ENCODE measurements around the gene CTNNA3.
A peak's percentile ranks its signal among the peaks of the same experiment; 100 is the strongest.

The CTNNA3 gene

DNA sequence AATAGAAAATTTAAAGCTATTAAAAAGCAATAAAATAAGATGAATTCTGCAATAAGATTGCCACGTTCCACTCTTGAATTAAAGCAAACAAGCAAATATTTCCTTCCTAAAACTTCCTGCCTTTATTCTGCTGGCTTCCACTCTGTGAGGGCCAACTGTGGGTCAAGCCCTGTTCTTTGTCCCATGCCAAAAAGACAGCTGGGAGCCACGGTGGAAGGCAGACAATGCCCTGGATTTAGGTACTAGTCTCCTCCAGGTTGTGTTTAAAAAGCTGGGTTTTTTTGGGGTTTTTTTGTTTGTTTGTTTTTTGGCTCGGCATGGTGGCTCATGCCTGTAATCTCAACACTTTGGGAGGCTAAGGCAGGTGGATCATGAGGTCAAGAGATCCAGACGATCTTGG is 731.0 kb downstream of the CTNNA3 start:
- no peak overlapping the region for H3K4me3 ChIP-seq (ENCODE audit: low read depth, low read length)

DNA sequence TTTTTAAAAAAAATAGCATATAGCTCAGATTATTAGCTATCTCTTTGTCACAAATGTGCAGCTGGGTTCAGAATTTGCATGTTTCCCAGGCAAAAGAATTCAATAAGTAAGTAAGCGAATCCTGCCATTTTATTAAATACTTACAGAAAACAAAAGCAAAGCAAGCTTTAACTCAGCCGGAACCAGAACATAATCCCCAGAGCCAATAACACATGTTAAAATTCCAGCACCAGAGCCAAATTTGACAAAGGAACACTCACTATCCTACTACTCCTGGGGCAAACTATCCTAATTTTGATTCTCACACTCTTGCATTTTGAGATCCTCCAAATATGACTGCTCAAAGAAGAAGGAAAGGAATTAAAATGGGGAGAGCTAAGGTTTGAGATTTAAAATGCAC is 737.5 kb downstream of the CTNNA3 start:
- H3K4me3 ChIP-seq (ENCODE audit: low read depth, low read length) = no peak overlapping the region

DNA sequence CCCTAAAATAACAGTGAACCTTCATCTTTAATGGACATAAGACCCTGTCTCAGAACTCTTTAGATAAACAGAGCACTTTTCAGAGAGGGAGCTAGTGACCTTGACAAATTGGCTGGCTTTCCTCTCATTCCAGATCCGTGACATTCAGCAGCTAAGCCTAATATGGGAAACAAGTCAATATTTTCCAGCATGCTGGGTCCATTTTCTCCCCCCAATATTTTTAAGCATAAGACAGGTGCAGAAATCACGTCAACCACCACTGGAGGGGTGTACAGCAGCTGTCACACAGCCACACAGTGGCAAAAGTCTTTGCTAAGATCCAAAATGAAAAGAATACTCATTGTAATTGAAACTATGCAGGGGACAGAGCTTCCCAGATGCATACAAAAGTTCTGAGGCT is 744.1 kb downstream of the CTNNA3 start:
- no peak overlapping the region for H3K4me3 ChIP-seq (ENCODE audit: low read depth, low read length)

DNA sequence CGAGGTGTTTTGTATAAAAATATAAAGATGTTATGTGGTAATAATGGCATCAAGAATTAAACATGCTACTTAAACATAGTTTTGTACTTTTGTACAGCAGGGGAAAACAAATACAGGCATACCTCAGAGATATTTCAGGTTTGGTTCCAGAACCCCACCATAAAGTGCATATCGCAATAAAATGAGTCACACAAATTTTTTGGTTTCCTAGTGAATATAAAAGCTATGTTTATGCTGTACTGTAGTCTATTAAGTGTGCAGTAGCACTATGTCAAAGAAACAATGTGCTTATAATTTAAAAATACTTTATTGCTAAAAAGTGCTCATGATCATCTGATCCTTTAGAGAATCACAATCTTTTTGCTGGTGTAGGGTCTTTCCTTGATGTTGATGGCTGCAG is 752.4 kb downstream of the CTNNA3 start:
- H3K4me3 ChIP-seq (ENCODE audit: low read depth, low read length) = no peak overlapping the region

DNA sequence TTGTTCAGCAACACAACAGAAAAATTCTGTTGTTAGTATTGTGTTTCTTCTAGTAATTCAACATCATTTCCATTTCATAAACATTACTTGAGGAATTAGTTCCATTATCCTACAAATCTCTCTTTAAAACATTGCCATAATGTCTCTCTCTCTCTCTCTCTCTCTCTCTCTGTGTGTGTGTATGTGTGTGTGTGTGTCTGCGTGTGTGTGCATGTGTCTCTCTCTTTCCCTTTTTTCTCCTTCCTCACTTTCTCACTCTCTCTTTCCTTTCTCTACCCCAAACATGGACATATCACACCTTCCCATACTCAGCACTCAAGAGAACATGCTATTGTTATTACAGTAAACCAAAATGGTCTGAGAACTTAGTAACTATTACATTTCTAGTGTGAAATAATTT is 753.6 kb downstream of the CTNNA3 start:
- H3K4me3 ChIP-seq (ENCODE audit: low read depth, low read length) = no peak overlapping the region

DNA sequence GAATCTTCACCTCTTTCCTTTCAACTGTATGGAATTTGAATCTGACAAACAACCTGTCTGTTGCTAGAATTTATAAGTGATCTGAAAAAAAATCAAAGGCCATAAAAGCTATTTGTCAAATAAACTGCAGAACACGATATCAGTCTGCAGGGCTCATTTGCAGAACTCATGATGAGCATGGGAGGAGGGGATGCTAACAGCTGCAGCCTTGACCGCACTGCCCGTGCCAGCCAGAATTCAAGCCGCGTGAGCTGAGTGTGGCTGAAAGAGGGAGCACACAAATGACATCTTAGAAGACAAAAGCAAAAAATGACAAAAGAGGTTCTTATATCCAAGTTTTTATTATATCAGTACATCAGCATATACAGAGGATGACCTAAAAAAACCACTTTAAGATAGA is 754.5 kb downstream of the CTNNA3 start:
- H3K4me3 ChIP-seq (ENCODE audit: low read depth, low read length) = no peak overlapping the region

DNA sequence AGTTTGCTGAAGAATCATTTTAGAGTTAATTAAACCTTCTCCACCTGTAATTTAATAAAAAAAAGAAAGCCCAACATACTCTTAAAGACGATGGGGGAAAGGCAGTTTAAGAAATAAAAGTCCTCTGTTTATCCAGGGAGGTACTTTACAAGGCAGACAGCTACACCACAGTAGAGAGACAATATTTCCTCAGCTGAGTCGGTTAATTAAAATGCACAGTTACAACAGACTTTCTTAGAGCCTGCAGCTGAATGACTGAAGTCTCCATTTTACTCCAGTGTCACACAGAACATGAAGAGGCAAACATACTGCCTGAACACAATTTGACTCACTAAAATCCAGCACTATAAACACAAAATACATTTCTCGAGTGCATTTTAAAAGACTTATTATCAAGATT is 755.0 kb downstream of the CTNNA3 start:
- H3K4me3 ChIP-seq (ENCODE audit: low read depth, low read length) = no peak overlapping the region

DNA sequence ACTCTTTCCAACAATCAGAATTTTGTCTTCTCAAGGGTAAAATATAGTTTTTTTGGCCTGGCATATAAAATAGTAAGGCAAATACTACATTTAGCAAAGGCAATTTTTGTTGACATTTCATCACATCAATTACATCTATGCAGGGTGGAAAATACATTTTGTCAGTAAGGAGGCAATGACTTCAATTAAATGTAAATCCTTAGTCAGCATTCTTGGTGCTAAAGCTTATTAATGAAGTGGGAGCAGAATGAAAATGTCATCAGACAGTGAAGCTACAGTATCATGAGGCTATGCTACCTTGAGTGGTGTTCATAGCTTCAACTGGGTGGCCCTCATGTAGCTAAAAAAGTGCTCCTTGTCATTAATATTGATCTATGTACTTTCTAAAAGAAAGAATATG is 761.3 kb downstream of the CTNNA3 start:
- H3K4me3 ChIP-seq (ENCODE audit: low read depth, low read length) = no peak overlapping the region

DNA sequence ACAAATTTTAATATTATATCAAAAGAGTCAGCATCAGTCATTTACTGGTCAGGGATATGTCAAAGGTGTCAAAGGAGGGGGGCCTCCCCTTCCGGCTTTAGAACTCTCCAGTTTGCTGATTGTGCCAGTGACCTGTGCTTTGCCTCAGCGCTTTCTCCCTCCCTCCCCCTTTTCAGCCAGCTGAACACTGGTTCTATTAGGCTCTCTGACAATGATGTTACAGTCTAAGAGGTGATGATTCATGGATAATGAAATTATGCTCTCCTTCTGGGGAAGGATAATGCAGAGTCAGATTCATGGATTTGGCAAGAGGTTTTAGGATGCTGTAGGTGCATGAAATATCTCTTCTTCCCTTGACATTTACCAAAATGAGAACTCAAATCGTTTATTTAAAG is 764.0 kb downstream of the CTNNA3 start:
- H3K4me3 ChIP-seq (ENCODE audit: low read depth, low read length) = no peak overlapping the region

DNA sequence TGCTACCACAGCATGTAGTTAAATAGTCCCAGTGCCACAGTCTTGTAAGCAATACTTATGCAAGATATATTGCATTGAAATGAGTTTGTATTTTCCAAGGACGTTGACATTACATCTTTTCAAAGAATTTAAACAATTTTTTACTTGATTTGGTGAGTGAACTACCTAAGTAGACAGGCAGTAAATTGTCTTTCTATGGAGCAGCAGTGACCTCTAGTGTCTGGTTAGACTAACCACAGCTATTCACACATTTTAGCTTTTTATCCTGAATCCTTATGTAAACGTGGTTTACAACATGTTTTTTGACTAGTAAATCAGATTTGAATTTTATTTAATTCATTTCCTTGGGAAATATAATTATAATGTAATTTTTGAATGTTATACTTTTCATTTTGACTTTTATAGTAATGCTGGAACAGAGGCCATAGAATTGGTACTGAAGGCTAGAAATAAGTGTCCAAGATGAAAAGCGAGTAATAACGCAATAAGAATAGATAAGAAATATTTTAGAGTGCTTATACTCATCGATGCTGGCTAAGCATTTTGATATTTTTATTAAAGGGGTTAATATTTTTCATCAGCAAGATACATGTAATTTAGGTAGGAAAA is 764.6 kb downstream of the CTNNA3 start:
- no peak overlapping the region for H3K4me3 ChIP-seq (ENCODE audit: low read depth, low read length)

DNA sequence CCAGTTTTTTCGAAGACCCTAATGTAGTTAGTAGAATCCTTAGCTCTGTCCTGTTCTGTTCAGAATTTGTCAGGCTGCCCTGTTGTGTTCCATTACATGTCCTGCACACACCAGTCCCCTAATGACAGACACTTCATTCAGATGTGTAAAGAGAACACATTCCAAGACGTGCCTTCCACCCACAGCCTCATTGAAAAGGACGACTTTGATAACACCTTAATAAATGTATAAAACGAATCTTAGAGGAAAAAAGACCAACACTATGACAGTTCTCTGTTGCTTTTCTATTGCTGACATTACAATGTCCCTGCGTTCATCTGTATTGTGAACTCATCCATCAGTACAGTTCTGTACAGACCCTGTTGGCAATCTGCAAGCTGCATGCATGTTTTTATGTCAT is 766.6 kb downstream of the CTNNA3 start:
- no peak overlapping the region for H3K4me3 ChIP-seq (ENCODE audit: low read depth, low read length)

DNA sequence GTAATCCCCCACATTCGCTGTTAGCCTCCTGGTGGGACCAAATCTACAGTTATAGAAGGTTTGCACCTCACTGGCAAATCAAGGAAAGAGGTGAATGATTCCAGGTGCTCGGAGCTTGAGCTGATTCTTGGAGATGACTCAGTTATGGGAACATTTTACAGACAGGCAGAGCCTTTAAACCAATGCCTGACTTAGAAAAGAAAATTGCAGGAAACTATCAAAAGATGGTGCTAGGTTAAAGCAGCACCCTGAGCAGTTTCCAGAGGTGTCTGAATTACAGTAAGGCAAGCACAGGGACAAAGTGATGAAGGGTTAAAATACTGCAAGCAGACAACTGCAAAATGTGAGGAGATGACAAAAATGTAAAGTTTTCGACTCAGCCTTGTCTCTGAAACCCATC is 767.2 kb downstream of the CTNNA3 start:
- no peak overlapping the region for H3K4me3 ChIP-seq (ENCODE audit: low read depth, low read length)

DNA sequence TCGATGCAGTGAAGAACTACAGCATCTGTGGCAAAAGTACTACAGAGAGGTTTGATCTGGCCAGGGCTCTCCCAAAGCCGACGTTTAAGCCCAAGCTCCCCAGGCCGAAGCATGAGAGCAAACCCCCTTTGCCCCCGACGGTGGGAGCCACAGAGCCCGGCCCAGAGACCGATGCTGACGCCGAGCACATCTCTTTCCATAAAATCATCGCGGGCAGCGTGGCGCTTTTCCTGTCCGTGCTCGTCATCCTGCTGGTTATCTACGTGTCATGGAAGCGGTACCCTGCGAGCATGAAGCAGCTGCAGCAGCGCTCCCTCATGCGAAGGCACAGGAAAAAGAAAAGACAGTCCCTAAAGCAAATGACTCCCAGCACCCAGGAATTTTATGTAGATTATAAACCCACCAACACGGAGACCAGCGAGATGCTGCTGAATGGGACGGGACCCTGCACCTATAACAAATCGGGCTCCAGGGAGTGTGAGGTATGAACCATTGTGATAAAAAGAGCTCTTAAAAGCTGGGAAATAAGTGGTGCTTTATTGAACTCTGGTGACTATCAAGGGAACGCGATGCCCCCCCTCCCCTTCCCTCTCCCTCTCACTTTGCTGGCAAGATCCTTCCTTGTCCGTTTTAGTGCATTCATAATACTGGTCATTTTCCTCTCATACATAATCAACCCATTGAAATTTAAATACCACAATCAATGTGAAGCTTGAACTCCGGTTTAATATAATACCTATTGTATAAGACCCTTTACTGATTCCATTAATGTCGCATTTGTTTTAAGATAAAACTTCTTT is 767.8 kb downstream of the CTNNA3 start:
- peak overlapping the region; percentile 34 for H3K4me3 ChIP-seq (ENCODE audit: low read depth, low read length)

DNA sequence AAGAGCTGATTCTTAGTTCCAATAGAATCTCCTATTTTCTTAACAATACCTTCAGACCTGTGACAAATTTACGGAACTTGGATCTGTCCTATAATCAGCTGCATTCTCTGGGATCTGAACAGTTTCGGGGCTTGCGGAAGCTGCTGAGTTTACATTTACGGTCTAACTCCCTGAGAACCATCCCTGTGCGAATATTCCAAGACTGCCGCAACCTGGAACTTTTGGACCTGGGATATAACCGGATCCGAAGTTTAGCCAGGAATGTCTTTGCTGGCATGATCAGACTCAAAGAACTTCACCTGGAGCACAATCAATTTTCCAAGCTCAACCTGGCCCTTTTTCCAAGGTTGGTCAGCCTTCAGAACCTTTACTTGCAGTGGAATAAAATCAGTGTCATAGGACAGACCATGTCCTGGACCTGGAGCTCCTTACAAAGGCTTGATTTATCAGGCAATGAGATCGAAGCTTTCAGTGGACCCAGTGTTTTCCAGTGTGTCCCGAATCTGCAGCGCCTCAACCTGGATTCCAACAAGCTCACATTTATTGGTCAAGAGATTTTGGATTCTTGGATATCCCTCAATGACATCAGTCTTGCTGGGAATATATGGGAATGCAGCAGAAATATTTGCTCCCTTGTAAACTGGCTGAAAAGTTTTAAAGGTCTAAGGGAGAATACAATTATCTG is 768.6 kb downstream of the CTNNA3 start:
- peak overlapping the region; percentile 34 for H3K4me3 ChIP-seq (ENCODE audit: low read depth, low read length)

DNA sequence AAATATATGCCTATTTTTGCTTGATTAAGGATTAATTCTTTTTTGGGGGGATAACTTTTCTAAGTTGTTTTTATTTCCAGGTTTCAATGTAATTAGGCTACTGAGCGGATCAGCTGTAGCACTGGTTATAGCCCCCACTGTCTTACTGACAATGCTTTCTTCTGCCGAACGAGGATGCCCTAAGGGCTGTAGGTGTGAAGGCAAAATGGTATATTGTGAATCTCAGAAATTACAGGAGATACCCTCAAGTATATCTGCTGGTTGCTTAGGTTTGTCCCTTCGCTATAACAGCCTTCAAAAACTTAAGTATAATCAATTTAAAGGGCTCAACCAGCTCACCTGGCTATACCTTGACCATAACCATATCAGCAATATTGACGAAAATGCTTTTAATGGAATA is 769.2 kb downstream of the CTNNA3 start:
- no peak overlapping the region for H3K4me3 ChIP-seq (ENCODE audit: low read depth, low read length)

DNA sequence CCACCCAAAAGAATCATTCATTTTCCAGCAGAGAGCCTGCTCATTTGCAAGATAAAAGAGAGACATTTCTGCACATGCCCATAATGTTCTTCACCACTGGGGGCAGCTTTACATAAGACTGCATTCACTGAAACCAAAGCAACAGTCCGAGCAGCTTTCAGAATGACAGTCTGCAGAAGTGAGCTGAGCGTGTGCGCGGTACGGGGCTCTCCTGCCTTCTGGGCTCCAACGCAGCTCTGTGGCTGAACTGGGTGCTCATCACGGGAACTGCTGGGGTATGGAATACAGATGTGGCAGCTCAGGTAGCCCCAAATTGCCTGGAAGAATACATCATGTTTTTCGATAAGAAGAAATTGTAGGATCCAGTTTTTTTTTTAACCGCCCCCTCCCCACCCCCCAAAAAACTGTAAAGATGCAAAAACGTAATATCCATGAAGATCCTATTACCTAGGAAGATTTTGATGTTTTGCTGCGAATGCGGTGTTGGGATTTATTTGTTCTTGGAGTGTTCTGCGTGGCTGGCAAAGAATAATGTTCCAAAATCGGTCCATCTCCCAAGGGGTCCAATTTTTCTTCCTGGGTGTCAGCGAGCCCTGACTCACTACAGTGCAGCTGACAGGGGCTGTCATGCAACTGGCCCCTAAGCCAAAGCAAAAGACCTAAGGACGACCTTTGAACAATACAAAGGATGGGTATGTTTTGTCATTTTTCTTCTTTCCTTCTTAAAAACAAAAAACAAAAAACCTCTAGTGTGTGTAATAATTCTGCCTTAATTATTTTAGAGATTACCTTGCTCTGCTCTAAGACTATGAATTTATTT is 769.9 kb downstream of the CTNNA3 start, which contains the start of gene LRRTM3:
TSS of gene LRRTM3 (plus strand) at position 141 of the 820 bp plus-strand sequence.
- H3K4me3 ChIP-seq (ENCODE audit: low read depth, low read length) = no peak within 1 kb of the TSS

DNA sequence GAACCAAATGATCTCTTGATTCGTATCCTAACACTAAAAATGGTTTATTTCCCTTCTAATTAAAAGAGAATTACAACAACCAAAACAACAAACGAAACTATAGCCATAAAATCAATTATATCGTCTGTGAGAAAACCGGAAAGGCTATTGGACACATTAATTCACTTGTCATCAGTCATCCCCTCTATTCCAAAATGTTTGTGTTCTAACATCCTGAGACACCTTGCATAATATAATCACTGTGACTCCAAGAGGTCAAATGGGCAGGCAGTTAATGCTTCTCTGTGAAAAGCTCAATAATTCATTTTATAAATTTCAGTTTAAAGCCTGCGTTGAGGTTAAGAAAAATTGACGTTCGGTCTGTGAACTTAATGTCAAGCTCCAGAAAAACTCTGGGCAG is 770.6 kb downstream of the CTNNA3 start:
- H3K4me3 ChIP-seq (ENCODE audit: low read depth, low read length) = no peak overlapping the region

DNA sequence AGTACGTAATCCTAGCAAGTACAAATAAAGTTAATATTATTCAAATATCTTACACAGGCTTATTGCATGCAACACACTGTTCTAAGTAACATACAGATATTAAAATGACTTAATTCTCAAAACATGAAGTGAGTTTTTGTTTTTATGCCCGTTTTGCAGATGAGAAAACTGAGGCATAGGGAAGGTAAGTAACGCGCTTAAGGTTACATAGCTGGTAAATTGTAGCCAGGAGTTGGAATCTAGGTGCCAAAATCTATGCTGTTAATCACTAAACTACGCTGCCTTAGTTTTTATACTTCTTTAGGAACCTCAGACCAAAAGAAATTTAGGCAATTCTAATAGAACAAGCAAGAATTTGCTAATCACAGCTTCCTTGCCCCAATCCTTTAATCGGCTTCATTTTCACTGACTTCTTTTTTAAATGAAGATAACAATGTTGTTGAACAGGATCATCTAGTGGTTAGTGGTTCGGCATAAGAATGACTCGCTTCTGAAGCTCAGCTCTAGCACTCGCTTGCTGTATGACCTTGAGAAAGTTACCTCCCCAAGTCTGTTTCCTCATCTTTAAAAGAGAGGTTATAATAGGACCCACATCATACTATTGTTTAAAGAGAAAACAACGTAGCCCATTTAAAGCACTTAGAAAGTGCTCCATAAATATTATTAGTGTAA is 771.2 kb downstream of the CTNNA3 start:
- H3K4me3 ChIP-seq (ENCODE audit: low read depth, low read length) = no peak overlapping the region

DNA sequence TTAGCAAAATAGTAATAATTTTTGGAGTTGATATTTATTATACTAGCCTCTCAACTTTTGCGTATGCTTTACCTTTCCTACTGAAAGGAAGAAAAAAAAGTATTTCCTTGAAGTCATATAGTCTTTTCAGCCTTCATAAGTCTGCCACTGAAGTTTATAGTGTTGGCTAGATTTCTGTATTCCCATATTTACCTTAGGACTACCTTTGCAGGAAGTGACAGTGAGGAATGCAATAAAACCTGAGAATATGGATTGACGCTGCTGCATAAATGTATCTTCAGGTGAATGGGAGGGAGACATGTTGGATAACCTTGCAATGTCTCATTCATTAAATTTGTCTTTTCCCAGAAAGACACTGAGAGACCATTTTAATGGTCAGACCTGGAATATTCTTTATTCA is 776.7 kb downstream of the CTNNA3 start:
- no peak overlapping the region for H3K4me3 ChIP-seq (ENCODE audit: low read depth, low read length)

DNA sequence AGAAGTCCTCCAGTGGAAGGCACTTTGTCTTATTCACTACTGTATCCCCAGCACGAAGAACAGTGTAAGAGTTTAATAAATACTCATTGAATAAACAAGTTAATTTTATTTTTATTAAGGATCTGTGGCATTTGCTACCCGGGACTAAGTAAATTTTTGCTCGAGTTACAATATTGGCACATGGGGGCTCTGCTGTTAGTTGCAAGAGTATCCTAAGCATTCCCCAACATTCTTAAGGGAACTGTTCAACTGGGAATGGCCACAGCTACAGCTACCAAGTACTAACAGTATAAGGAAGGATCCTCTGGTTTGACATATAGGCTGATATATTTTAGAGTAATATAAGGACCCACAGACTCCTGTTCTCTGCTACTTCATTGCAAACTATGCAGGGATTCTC is 778.9 kb downstream of the CTNNA3 start:
- H3K4me3 ChIP-seq (ENCODE audit: low read depth, low read length) = no peak overlapping the region

DNA sequence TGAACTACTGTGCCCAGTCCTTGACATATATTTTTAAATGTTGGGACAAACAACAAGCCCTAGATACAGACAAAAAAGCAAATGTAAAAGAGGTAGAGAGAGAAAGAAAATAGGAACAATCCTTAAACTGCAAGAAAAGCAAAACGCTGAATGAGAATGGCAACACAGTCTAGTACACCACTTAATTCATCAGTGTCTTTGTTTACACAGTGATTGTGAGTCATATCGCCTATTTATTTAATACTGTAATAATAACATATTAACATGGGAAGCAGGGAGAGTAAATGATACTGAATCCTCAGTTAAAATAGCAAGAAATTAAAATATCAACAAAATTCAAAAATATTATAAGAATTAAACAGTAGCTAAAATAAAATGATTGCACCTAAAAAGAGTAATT is 780.0 kb downstream of the CTNNA3 start:
- H3K4me3 ChIP-seq (ENCODE audit: low read depth, low read length) = no peak overlapping the region

All from iPS-11a (cell line).